ENCODE measurements around the gene CCT7.

Gene CCT7

GRCh38 chr2:73297586-73297985, 63.5 kb downstream of the CCT7 start:
- Histone ChIP-seq H3K36me3 (no peaks in the 10 kb centered on the region), H3K9ac (no peak overlapping the region), H3K4me1 (no peaks in the 10 kb centered on the region), H3K27me3 (peaks cover 13 to 37% (median 20%) of the 10 kb centered on the region in 11 experiments), H3K4me2 (no peak overlapping the region), H3K4me3 (no peak overlapping the region), H3K9me3 (replicated peaks in 1 of 11) (peaks cover 13 to 19% (median 15%) of the 10 kb centered on the region in 11 experiments), H4K20me1 (no peaks in the 10 kb centered on the region), H3K27ac (no peak overlapping the region)
- no peak for TF ChIP-seq Cebpa-rat (IDR thresholded peaks at IDR 0.05)

DNA sequence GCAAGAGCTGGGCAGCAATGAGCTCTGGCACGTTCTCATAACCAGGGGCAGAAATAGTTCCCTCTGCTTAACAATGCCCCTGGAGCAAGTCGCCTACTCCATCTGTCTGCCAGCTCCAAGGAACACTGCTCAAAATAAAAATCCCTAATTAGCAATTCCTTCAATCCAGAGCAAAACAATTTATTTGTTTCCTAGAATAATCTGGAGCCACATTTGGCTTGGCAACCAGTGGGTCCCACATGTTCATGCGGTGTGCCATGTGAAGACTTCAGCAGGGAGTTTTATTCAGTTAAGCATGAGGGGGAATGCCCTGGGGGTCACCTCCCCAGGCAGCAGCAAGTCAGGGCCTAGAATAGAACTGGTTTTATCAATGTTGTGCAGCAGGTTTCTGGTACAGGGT, 66.8 kb downstream of the CCT7 start:
- peaks cover 0 to 9% (median 0%) of the 10 kb centered on the region in 11 experiments; a peak in 3 of 22 replicates for H3K27me3 ChIP-seq
- no peak for TF ChIP-seq Cebpa-rat (IDR thresholded peaks at IDR 0.05)
- no peak overlapping the region for H3K27ac ChIP-seq
- no peaks in the 10 kb centered on the region for H3K9me3 ChIP-seq (replicated peaks in 1 of 11)
- no peaks in the 10 kb centered on the region for H3K4me1 ChIP-seq
- H3K4me2 ChIP-seq: 0 out of 22 replicates have a peak overlapping the region, but pooled peaks of 1 of the 11 experiments have one; percentile 1
- no peaks in the 10 kb centered on the region for H4K20me1 ChIP-seq
- no peaks in the 10 kb centered on the region for H3K36me3 ChIP-seq
- H3K4me3 ChIP-seq: no peak overlapping the region
- no peak overlapping the region for H3K9ac ChIP-seq

- Histone ChIP-seq H3K27me3 (peaks cover 0 to 1% (median 0%) of the 10 kb centered on the region in 11 experiments; a peak in 1 of 22 replicates), H4K20me1 (no peaks in the 10 kb centered on the region), H3K9ac (no peak overlapping the region), H3K4me1 (no peaks in the 10 kb centered on the region), H3K4me2 (no peak overlapping the region), H3K4me3 (no peak overlapping the region), H3K9me3 (replicated peaks in 1 of 11) (no peaks in the 10 kb centered on the region), H3K27ac (no peak overlapping the region), H3K36me3 (no peaks in the 10 kb centered on the region)
- no peak for TF ChIP-seq Cebpa-rat (IDR thresholded peaks at IDR 0.05)
Measured at GRCh38 chr2:73301636-73302035, 67.5 kb downstream of the CCT7 start.

Measured in BLaER1 treated with 17β-estradiol and CSF1 and Interleukin-3, amounts not matched to agents 10 nM and 100 nM (cell line).